Type B pancreatic cell (in vitro differentiated cells): Measurements from ENCODE around the gene SPTLC1. TPM values are rescaled to one million over a fixed set of nuclear protein-coding genes. Genes with fewer than 3 reads are reported as not detected.

Experiments
- DNase-seq: peaks from one replicate; pipeline ENCODE4 v3.0.0; 2021; ENCODE audit warnings: mixed read lengths; ENCODE audit not compliant: unreplicated experiment; ENCODE audit errors: extremely low spot score
- H3K27ac Mint-ChIP-seq: 2 replicates; pipeline ENCODE4 v1.8.0; 2021; ENCODE audit warnings: mild to moderate bottlenecking, mixed read lengths
- H3K27me3 Mint-ChIP-seq: 2 replicates; pipeline ENCODE4 v1.8.0; 2021; ENCODE audit warnings: mixed read lengths
- H3K36me3 Mint-ChIP-seq: 2 replicates; pipeline ENCODE4 v1.8.0; 2021; ENCODE audit warnings: mixed read lengths
- H3K4me1 Mint-ChIP-seq: one replicate; pipeline ENCODE4 v1.8.0; 2021; ENCODE audit warnings: mixed read lengths; ENCODE audit not compliant: unreplicated experiment
- H3K4me3 Mint-ChIP-seq: 2 replicates; pipeline ENCODE4 v1.8.0; 2021; ENCODE audit warnings: mild to moderate bottlenecking, mixed read lengths
- H3K9me3 Mint-ChIP-seq: 2 replicates; pipeline ENCODE4 v1.8.0; 2021; ENCODE audit warnings: mixed read lengths
- total RNA-seq: library from RNA; stranded (reverse); gene quantifications from 2 replicates; pipeline ENCODE4 v1.2.1, GENCODE V29; 2021; ENCODE audit warnings: low replicate concordance
- TF ChIP-seq, protein P1 (sequence below): fragments of 200-600 bp; sonication (generic); conservative IDR thresholded peaks from 2 replicates; pipeline ENCODE4 v1.5.0; 2021; ENCODE audit warnings: antibody characterized with exemption, mild to moderate bottlenecking

The SPTLC1 gene
- total RNA-seq, 1 donor from 2014 or later: 66.1 TPM

DNA sequence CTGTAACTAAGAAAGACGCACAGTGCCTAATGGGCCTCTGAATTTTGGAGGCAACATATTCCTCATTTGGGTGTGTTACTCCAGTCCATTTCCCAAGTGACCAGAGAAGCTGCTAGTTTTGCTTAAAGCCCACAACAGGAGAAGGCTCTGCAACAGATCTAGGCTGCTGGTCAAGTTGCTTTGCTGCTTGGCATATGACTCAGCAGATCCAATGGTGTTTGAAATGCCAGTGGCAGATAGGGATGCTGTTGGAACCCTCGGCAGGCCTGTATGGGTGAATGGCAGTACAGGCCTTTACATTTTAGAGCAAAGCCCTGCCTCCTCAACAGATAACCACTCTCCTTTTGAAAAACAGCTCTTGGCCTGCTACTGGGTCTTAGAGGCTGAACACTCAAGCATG is 129.0 kb downstream of the SPTLC1 start:
- TF ChIP-seq, protein P1, sequence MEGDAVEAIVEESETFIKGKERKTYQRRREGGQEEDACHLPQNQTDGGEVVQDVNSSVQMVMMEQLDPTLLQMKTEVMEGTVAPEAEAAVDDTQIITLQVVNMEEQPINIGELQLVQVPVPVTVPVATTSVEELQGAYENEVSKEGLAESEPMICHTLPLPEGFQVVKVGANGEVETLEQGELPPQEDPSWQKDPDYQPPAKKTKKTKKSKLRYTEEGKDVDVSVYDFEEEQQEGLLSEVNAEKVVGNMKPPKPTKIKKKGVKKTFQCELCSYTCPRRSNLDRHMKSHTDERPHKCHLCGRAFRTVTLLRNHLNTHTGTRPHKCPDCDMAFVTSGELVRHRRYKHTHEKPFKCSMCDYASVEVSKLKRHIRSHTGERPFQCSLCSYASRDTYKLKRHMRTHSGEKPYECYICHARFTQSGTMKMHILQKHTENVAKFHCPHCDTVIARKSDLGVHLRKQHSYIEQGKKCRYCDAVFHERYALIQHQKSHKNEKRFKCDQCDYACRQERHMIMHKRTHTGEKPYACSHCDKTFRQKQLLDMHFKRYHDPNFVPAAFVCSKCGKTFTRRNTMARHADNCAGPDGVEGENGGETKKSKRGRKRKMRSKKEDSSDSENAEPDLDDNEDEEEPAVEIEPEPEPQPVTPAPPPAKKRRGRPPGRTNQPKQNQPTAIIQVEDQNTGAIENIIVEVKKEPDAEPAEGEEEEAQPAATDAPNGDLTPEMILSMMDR: no peak

DNA sequence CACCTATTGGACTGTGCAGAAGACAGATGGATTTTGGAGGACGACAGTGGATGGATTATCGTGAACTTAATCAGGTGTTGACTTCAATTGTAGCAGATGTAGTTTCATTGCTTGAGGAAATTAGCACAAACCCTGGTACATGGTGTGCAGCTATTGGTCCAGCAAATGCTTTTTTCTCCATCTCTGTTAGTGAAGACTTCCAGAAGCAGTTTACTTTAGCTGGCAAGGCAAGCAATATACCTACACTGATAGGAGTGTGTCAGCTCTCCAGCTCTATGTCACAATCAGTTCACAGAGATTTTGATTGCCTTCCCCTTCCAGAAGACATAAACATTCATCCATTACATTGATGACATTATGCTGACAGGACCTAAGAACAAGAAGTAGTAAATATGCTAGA is 129.5 kb downstream of the SPTLC1 start:
- Mint-ChIP-seq H3K27ac (no peak overlapping the region), H3K9me3 (peaks cover 11% of the 10 kb centered on the region), H3K27me3 (peaks cover 2% of the 10 kb centered on the region), H3K36me3 (no peaks in the 10 kb centered on the region), H3K4me1 (no peaks in the 10 kb centered on the region), H3K4me3 (no peak overlapping the region)
- TF ChIP-seq, protein P1: no peak
- DNase-seq: no peak

More for the DNA sequence above, 129.0 kb downstream of the SPTLC1 start:
- Mint-ChIP-seq H3K27ac (no peak overlapping the region), H3K4me1 (no peaks in the 10 kb centered on the region), H3K4me3 (no peak overlapping the region), H3K36me3 (no peaks in the 10 kb centered on the region), H3K9me3 (peaks cover 12% of the 10 kb centered on the region), H3K27me3 (peaks cover 2% of the 10 kb centered on the region)
- DNase-seq: no peak

Other genes with a start within 250 kb of the SPTLC1 start
- gene ROR2, start 165.2 kb downstream of the SPTLC1 start, total RNA-seq: 7.4 and 48.9 TPM in 2 replicates
- gene IARS1, start 178.3 kb upstream of the SPTLC1 start, total RNA-seq: 125 and 143 TPM in 2 replicates
- gene NOL8, start 209.9 kb upstream of the SPTLC1 start, total RNA-seq: 37.4 and 41.0 TPM in 2 replicates
- gene CENPP, start 210.5 kb upstream of the SPTLC1 start, total RNA-seq: 4.0 and 7.6 TPM in 2 replicates